IMR-90 (cell line): ENCODE results near the gene EGFR.

Experiments used
- BHLHE40 ChIP-seq: fragments of 150-350 bp; IDR thresholded peaks from 2 replicates; pipeline ENCODE4 v1.6.1; 2016; ENCODE audit warnings: mild to moderate bottlenecking, low read depth, low read length
- CEBPB ChIP-seq: IDR thresholded peaks from 2 replicates; pipeline ENCODE4 v1.6.1; 2012; ENCODE audit warnings: low read depth, low read length, improper control_type of control experiment
- CHD1 ChIP-seq: IDR thresholded peaks from 2 replicates; pipeline ENCODE4 v1.6.1; 2012; ENCODE audit warnings: low read depth, low read length, improper control_type of control experiment
- MAFK ChIP-seq: IDR thresholded peaks from 2 replicates; pipeline ENCODE4 v1.6.1; 2012; ENCODE audit warnings: low read depth, low read length, improper control_type of control experiment
- MXI1 ChIP-seq: IDR thresholded peaks from 2 replicates; pipeline ENCODE4 v1.6.1; 2012; ENCODE audit warnings: low read depth, mild to moderate bottlenecking, low read length, moderate library complexity, borderline replicate concordance
- NFE2L2 ChIP-seq: fragments of 150-350 bp; IDR thresholded peaks from 2 replicates; pipeline ENCODE4 v1.6.1; 2016; ENCODE audit warnings: low read depth, mild to moderate bottlenecking, low read length
- POLR2A ChIP-seq: IDR thresholded peaks from 2 replicates; pipeline ENCODE4 v1.6.1; 2012; ENCODE audit warnings: mild to moderate bottlenecking, low read depth, low read length
- RAD21 ChIP-seq: IDR thresholded peaks from 2 replicates; pipeline ENCODE4 v1.6.1; 2012; ENCODE audit warnings: low read length, improper control_type of control experiment
- RCOR1 ChIP-seq: IDR thresholded peaks from 2 replicates; pipeline ENCODE4 v1.6.1; 2012; ENCODE audit warnings: mild to moderate bottlenecking, low read length, improper control_type of control experiment; ENCODE audit not compliant: insufficient replicate concordance
- RFX5 ChIP-seq: IDR thresholded peaks from 2 replicates; pipeline ENCODE4 v1.8.0; 2012; ENCODE audit warnings: low read depth, mild to moderate bottlenecking, low read length, moderate library complexity
- SMC3 ChIP-seq: fragments of 150-350 bp; IDR thresholded peaks from 2 replicates; pipeline ENCODE4 v1.6.1; 2016; ENCODE audit warnings: low read depth, mild to moderate bottlenecking, antibody characterized with exemption, low read length, moderate library complexity
- TF ChIP-seq, protein P1 (sequence below): conservative IDR thresholded peaks from 2 replicates; pipeline ENCODE4 v1.5.1; 2012; ENCODE audit warnings: mild to moderate bottlenecking, low read depth, low read length, improper control_type of control experiment
- TF ChIP-seq, protein P2 (sequence below): fragments of 150-350 bp; IDR thresholded peaks from 2 replicates; pipeline ENCODE4 v1.6.1; 2017; ENCODE audit warnings: mild to moderate bottlenecking, antibody characterized with exemption, low read length, low read depth

DNA sequence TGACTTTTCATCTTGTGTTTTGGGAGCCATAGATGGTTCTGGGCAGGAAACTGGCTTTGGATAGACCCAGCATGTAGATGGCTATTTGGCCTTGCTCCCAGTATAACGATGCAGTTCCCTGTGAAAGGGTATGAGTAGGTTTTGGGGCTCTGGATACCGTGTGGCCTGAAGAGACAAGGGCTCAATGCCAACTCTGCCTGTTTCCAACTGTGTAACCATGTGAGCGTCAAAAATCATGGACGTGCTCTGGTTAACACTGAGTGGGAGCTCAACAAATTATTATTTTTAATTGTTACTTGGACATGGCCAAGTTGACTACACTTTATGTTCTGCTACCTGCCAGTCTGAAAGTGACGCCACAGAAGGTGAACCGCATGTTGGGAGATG is 41.8 kb downstream of the EGFR start:
- TF ChIP-seq POLR2A (no peak), MAFK (no peak), RFX5 (no peak), CHD1 (no peak), MXI1 (no peak), SMC3 (no peak), CEBPB (no peak), RAD21 (no peak), BHLHE40 (no peak), NFE2L2 (no peak), RCOR1 (no peak)
- TF ChIP-seq, protein P1, sequence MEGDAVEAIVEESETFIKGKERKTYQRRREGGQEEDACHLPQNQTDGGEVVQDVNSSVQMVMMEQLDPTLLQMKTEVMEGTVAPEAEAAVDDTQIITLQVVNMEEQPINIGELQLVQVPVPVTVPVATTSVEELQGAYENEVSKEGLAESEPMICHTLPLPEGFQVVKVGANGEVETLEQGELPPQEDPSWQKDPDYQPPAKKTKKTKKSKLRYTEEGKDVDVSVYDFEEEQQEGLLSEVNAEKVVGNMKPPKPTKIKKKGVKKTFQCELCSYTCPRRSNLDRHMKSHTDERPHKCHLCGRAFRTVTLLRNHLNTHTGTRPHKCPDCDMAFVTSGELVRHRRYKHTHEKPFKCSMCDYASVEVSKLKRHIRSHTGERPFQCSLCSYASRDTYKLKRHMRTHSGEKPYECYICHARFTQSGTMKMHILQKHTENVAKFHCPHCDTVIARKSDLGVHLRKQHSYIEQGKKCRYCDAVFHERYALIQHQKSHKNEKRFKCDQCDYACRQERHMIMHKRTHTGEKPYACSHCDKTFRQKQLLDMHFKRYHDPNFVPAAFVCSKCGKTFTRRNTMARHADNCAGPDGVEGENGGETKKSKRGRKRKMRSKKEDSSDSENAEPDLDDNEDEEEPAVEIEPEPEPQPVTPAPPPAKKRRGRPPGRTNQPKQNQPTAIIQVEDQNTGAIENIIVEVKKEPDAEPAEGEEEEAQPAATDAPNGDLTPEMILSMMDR, result no peak
- TF ChIP-seq, protein P2, sequence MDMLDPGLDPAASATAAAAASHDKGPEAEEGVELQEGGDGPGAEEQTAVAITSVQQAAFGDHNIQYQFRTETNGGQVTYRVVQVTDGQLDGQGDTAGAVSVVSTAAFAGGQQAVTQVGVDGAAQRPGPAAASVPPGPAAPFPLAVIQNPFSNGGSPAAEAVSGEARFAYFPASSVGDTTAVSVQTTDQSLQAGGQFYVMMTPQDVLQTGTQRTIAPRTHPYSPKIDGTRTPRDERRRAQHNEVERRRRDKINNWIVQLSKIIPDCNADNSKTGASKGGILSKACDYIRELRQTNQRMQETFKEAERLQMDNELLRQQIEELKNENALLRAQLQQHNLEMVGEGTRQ, result no peak
